B cell (primary cell): Measurements from ENCODE around the gene MAD1L1. TPM values are rescaled to one million over a fixed set of nuclear protein-coding genes. Genes with fewer than 3 reads are reported as not detected.

Experiments used
- ATAC-seq: fragments of 200-7000 bp; cut with Tn5 transposase; one replicate; pipeline ENCODE4 v1.10.0; 2021; ENCODE audit warnings: low read depth, mild to moderate bottlenecking, moderate number of reproducible peaks, moderate library complexity
- CTCF ChIA-PET: fragments of 350-600 bp; sonication (Branson Sonifier 250); formaldehyde crosslinking; loops from one replicate; lab custom pipeline; 2021; ENCODE audit warnings: antibody characterized with exemption, inconsistent platforms; lab: Charles Lee
- POLR2A ChIA-PET: fragments of 350-600 bp; sonication (Branson Sonifier 250); formaldehyde crosslinking; loops from one replicate; lab custom pipeline; 2021; ENCODE audit warnings: antibody characterized with exemption; lab: Charles Lee
- DNase-seq: peaks from one replicate; pipeline ENCODE4 v3.0.0; 2013
- H2AFZ ChIP-seq: 2 replicates; pipeline ENCODE4 v1.6.1; 2012; ENCODE audit warnings: mild to moderate bottlenecking, low read depth, low read length; ENCODE audit not compliant: insufficient read depth, poor library complexity, severe bottlenecking
- H3K27ac ChIP-seq, 2 donors: 1 replicate in 1 of 2; 2 replicates in 1 of 2; pipeline ENCODE4 v1.5.1; 2012 to 2013; ENCODE audit warnings: low read length in 2 of 2, mild to moderate bottlenecking in 2 of 2, moderate library complexity in 1 of 2
- H3K27me3 ChIP-seq, 4 experiments: fragments of 200-600 bp in 1 of 4; sonication (generic) in 1 of 4; replicated peaks in 1 of 4; 1 replicate in 2 of 4; 2 replicates in 2 of 4; pipeline versions ENCODE4 v1.6.1 to v1.7.0; 2013 to 2016; ENCODE audit warnings: low read length in 3 of 4, mild to moderate bottlenecking in 2 of 4, mixed read lengths in 1 of 4, moderate library complexity in 1 of 4; ENCODE audit not compliant: insufficient read depth in 4 of 4, control insufficient read depth in 3 of 4; ENCODE audit errors: control extremely low read depth in 1 of 4
- H3K36me3 ChIP-seq, 2 experiments: replicated peaks in 1 of 2; 1 replicate in 1 of 2; 2 replicates in 1 of 2; pipeline versions ENCODE4 v1.6.1 to v1.7.1; 2013; ENCODE audit warnings: low read length in 1 of 2; ENCODE audit not compliant: insufficient read depth in 2 of 2, control insufficient read depth in 1 of 2; ENCODE audit errors: control extremely low read depth in 1 of 2, extremely low read depth in 1 of 2
- H3K4me1 ChIP-seq, 2 donors: fragments of 200-600 bp in 1 of 2; sonication (generic) in 1 of 2; 1 replicate in 1 of 2; 2 replicates in 1 of 2; pipeline versions ENCODE4 v1.5.1 to v1.6.1; 2013 to 2017; ENCODE audit warnings: low read length in 2 of 2; ENCODE audit not compliant: control insufficient read depth in 2 of 2, insufficient read depth in 2 of 2
- H3K4me2 ChIP-seq: replicated peaks from 2 replicates; pipeline ENCODE3; 2012; ENCODE audit warnings: mild to moderate bottlenecking, low read depth, low read length; ENCODE audit not compliant: poor library complexity, severe bottlenecking
- H3K4me3 ChIP-seq, 5 experiments: fragments of 200-600 bp in 1 of 5; sonication (generic) in 1 of 5; 1 replicate in 3 of 5; 2 replicates in 2 of 5; pipeline versions ENCODE4 v1.5.1 to v1.7.0; 2011 to 2016; ENCODE audit warnings: low read length in 4 of 5, mild to moderate bottlenecking in 4 of 5, low read depth in 2 of 5, control low read depth in 1 of 5, moderate library complexity in 1 of 5; ENCODE audit not compliant: insufficient read depth in 1 of 5; ENCODE audit errors: control extremely low read depth in 1 of 5, extremely low read depth in 1 of 5
- H3K79me2 ChIP-seq: fragments of 200-600 bp; sonication (generic); one replicate; pipeline ENCODE4 v1.6.0; 2016; ENCODE audit warnings: low read length; ENCODE audit not compliant: control insufficient read depth, insufficient read depth
- H3K9ac ChIP-seq: fragments of 200-600 bp; sonication (generic); 2 replicates; pipeline ENCODE4 v1.6.1; 2017; ENCODE audit warnings: mild to moderate bottlenecking, low read length, moderate library complexity
- H3K9me3 ChIP-seq, 3 donors: one replicate each; pipeline versions ENCODE4 v1.6.1 to v1.7.1; 2013; ENCODE audit warnings: low read length in 2 of 3; ENCODE audit not compliant: control insufficient read depth in 2 of 3, insufficient read depth in 1 of 3; ENCODE audit errors: control extremely low read depth in 1 of 3
- H4K20me1 ChIP-seq: 2 replicates; pipeline ENCODE4 v1.6.0; 2012; ENCODE audit warnings: mild to moderate bottlenecking, low read length; ENCODE audit not compliant: insufficient read depth, control insufficient read depth, poor library complexity, severe bottlenecking
- H3K27ac Mint-ChIP-seq: one replicate; pipeline ENCODE4 v1.8.0; 2021; ENCODE audit warnings: mixed read lengths
- H3K27me3 Mint-ChIP-seq: one replicate; pipeline ENCODE4 v1.8.0; 2021; ENCODE audit warnings: mixed read lengths
- H3K4me1 Mint-ChIP-seq: one replicate; pipeline ENCODE4 v1.8.0; 2021; ENCODE audit warnings: mixed read lengths
- H3K4me3 Mint-ChIP-seq: one replicate; pipeline ENCODE4 v1.8.0; 2021; ENCODE audit warnings: mixed read lengths
- H3K9me3 Mint-ChIP-seq: one replicate; pipeline ENCODE4 v1.8.0; 2022; ENCODE audit warnings: mixed read lengths; ENCODE audit not compliant: insufficient read depth
- EZH2 ChIP-seq: IDR thresholded peaks from 2 replicates; pipeline ENCODE4 v1.6.1; 2012; ENCODE audit warnings: borderline replicate concordance, low read depth, mild to moderate bottlenecking, moderate library complexity, low read length; ENCODE audit not compliant: insufficient read depth, poor library complexity, severe bottlenecking
- WGBS: methylation state at CpG from one replicate; pipeline ENCODE4 v1.1.5; 2013; ENCODE audit warnings: missing lambda C conversion rate; ENCODE audit not compliant: insufficient coverage; 5-methylcytosine and 5-hydroxymethylcytosine counted together
- intact Hi-C: fragments of 100-400 bp; cut with micrococcal nuclease; formaldehyde crosslinking; loops from one replicate; pipeline ENCODE4 v1.10.0; 2022
- polyA plus RNA-seq: library from polyadenylated mRNA; depleted of rRNA; stranded (reverse); fragments of >200 nt; gene quantifications from 2 replicates; pipeline ENCODE4 v1.2.3, GENCODE V29; 2012
- total RNA-seq, 2 donors: library from RNA; stranded (reverse); fragments of 120-200 nt in 1 of 2; gene quantifications; 1 replicate in 1 of 2; 2 replicates in 1 of 2; pipeline versions ENCODE4 v1.2.3 to v1.2.4, GENCODE V29; 2013 to 2022
- TF ChIP-seq, protein P1 (sequence below): fragments of 200-600 bp; IDR thresholded peaks from one replicate; pipeline ENCODE4 v1.8.0; 2022; ENCODE audit warnings: antibody characterized with exemption, mild to moderate bottlenecking

Gene MAD1L1
- total and polyA plus RNA-seq, 2 donors (not counting 1 experiment from before 2014, with no cell fraction given) = 86.7 to 110 TPM

- Histone ChIP-seq H3K79me2 (peaks cover 11% of the 10 kb centered on the region), H3K36me3 (peaks cover 0 to 2% of the 10 kb centered on the region in 2 experiments), H3K4me3 (no peak overlapping the region), H3K9me3 (no peaks in the 10 kb centered on the region), H2AFZ (no peak overlapping the region), H4K20me1 (peaks cover 5% of the 10 kb centered on the region), H3K4me1 (peaks cover 13 to 28% of the 10 kb centered on the region in 2 donors), H3K4me2 (peak overlapping the region; percentile 35), H3K27me3 (no peaks in the 10 kb centered on the region), H3K27ac (no peak overlapping the region), H3K9ac (no peak overlapping the region)
- H3K4me1 Mint-ChIP-seq = peaks cover 44% of the 10 kb centered on the region
- no peak for DNase-seq
- H3K4me3 Mint-ChIP-seq = peak overlapping the region; percentile 40
- POLR2A ChIA-PET = no interaction called here
- intact Hi-C loops = loop anchor here (10.0 kb wide), 2 partner anchors 185 to 535 kb away; partner anchors contain the start of gene PSMG3
- H3K9me3 Mint-ChIP-seq = no peaks in the 10 kb centered on the region
- WGBS = 96% methylated on average over 15 of the region's 20 CpGs
- H3K27ac Mint-ChIP-seq = peak overlapping the region; percentile 32
- ATAC-seq = no peak
- CTCF ChIA-PET = interaction anchor here (1.7 to 1.9 kb wide), 2 partner anchors 9 to 100 kb away, joined by 4 to 7 read pairs; no protein-coding TSS in a partner anchor
- TF ChIP-seq, protein P1, sequence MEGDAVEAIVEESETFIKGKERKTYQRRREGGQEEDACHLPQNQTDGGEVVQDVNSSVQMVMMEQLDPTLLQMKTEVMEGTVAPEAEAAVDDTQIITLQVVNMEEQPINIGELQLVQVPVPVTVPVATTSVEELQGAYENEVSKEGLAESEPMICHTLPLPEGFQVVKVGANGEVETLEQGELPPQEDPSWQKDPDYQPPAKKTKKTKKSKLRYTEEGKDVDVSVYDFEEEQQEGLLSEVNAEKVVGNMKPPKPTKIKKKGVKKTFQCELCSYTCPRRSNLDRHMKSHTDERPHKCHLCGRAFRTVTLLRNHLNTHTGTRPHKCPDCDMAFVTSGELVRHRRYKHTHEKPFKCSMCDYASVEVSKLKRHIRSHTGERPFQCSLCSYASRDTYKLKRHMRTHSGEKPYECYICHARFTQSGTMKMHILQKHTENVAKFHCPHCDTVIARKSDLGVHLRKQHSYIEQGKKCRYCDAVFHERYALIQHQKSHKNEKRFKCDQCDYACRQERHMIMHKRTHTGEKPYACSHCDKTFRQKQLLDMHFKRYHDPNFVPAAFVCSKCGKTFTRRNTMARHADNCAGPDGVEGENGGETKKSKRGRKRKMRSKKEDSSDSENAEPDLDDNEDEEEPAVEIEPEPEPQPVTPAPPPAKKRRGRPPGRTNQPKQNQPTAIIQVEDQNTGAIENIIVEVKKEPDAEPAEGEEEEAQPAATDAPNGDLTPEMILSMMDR = no peak
- TF ChIP-seq EZH2 = no peak
- H3K27me3 Mint-ChIP-seq = no peaks in the 10 kb centered on the region
These were observed 123.4 kb downstream of the MAD1L1 start for GRCh38 chr7:2109251-2109872.
